GM19467 (cell line): ENCODE measurements around the gene METTL26.

Source experiments
- ATAC-seq: cut with Tn5 transposase; IDR thresholded peaks from one replicate; pipeline ENCODE4 v1.9.1; 2021; ENCODE audit warnings: mild to moderate bottlenecking, moderate library complexity; ENCODE audit not compliant: unreplicated experiment

The METTL26 gene

DNA sequence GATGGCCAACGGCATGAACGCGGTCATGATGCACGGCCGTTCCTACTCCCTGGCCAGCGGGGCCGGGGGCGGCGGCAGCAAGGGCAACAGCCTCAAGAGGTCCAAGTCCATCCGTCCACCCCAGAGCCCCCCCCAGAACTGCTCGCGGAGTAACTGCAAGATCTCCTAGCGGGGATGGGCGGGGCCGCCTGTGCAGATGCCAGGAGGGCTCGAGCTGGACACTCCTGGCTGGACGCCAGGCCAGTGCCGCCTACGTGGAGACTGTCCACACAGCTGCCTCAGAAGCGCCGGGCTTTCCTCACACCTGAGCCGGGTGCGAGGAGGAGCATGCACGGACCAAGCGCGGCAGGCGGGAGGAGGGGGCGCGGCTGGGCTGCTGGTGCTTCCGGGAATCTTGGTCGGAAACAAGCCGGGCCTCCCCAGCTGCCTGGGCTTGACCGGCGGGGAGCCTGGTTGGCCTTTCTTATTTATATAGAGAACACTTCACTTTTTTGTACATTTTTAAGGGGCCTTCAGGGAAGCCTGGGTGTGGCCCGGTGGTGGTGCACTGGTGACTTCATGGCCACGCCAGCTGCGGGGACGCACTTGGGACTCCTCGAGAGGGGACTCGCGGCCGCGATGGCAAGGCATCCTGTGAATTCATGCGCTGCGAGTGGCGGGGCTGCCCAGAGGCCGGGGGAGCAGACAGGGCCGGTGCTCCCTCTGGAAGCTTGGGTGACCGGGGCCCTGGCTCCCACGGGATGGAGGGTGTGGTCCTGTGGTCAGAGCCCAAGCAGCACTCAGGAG, 8.5 kb downstream of the METTL26 start:
- ATAC-seq, result no peak

DNA sequence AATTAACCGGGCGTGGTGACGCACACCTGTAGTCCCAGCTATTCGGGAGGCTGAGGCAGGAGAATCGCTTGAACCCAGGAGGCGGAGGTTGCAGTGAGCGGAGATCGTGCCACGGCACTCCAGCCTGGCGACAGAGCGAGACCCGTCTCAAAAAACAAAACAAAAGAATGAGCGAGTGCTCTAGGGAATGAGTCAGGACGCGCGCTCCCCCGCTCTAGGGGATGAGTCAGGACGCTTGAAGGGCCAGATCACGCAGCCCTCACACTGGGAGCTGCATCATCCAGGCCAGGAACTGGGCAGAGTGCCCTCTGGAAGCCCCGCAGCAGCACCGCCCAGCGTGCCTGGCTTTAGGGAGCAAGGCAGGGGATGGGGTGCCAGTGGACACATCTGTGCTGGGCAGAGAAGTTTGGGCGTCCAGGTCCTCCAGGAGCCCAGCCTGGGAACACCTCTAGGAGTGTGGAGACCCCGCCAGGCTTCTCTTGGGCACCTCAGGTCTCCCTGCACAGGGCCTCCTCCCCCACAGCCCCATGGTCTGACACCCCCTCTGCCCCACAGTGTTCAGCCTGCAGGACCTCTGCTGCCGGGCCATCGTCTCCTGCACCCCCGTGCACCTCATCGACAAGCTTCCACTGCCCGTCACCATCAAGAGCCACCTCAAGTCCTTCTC, 9.2 kb downstream of the METTL26 start:
- no peak for ATAC-seq

DNA sequence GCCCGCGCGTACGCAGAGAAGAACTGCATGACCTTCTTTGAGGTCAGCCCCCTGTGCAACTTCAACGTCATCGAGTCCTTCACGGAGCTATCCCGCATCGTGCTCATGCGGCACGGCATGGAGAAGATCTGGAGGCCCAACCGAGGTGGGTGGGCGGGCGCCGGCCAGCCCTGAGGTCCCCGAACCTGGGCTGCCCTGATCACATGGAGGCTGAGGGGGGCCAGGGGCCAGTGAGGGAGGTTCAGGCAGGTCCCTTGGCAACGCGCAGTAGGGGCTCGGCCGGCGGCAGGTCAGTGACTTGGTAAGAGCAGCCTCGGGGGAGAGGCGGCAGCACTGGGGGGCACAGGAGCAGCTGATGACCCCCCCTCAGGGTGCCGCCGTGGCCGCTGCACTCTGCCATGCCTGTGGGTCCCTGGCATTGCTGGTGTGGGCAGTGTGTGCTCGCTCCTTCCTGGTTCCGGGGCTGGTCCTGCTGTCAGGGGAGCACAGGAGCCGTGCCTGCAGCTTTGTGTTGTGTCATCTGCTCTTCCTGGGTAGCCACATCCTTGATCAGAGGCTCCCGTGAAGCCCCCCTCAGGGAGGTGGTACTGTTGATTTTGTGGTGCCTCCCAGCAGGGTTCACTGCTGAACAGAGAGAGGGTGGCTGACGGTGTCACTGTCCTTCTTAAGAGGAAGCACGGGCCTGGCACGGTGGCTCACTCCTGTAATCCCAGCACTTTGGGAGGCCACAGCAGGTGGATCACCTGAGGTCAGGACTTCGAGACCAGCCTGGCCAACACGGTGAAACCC, 9.9 kb downstream of the METTL26 start:
- no peak for ATAC-seq

DNA sequence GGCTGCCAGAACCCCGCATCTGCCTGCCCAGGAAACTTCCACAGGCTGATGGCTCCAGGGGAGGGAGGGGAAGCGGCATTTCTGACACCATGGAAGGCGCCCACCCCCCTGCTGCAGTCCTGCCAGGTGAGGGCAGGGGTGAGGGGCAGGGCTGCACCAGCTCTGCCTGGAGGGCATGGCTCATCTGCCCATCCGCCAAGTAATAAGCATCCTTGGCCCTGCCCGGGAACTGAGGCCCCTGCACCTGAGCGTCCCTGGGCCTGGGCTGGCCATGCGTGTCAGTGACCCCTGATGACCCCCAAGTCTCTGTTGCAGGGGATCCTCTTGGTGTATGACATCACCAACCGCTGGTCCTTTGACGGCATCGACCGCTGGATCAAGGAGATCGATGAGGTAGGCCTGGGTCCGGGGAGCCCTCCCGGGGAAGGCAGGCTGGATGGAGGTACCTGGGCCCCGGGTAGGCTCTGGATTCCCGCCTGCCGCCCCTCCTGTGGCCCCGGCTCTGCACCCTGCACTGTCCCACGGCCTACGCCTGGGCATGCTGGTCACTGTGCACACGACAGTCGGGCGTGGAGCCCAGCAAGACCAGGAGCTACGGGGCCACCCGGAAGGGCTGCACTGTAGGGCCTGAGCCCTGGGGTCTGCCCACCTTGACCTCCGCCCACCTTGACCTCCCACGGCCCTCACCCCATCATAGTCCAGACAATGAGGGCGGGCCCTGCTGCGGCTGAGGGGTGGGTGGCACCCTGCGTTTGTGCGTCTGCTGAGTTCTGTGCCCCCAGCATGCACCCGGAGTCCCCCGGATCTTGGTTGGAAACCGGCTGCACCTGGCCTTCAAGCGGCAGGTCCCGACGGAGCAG, 10.8 kb downstream of the METTL26 start:
- no peak for ATAC-seq

DNA sequence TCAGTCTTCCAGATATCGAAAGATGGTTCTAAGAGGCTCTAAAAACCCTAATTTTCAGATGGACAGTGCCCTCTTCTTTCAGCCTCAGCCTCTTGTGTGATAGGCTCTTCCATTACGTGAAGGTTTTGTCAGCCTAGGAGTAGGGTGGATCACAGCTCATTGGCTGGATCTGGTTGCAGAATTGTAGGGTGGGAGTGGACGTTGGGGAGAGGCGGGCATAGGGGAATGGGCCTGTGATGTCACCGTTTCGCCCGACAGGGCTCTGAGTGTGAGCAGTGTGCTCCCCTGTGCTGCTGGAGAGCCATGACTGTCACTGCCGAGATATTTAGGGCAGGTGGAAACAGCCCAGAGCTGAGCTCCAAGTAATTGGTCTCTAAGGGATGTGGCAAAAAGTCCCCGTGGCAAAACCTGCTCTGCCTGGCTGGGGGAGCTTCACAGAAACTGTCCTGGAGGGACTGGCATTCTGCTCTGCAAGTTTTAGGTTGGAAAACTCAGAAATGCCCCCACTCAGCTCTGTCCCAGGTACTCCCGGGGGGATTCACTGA, 11.5 kb downstream of the METTL26 start:
- no peak for ATAC-seq

DNA sequence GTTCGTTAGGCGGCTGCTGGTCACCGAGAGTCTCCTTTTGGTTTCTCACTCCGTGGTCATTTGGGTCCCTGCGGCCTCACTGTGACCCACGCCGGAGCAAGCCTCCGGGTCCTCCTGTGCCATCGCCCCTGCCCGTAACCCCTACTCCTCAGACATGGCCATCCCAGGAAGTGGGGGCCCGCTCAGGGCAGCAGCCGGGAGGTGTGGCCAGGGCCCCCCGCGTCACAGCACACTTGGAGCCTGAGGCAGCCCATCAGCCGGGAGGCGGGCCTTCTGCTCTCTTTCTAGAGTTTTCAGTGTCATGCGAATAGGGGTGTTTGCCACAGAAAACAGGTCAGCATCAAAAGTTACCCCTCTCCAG, 13.2 kb downstream of the METTL26 start:
- ATAC-seq, result no peak

DNA sequence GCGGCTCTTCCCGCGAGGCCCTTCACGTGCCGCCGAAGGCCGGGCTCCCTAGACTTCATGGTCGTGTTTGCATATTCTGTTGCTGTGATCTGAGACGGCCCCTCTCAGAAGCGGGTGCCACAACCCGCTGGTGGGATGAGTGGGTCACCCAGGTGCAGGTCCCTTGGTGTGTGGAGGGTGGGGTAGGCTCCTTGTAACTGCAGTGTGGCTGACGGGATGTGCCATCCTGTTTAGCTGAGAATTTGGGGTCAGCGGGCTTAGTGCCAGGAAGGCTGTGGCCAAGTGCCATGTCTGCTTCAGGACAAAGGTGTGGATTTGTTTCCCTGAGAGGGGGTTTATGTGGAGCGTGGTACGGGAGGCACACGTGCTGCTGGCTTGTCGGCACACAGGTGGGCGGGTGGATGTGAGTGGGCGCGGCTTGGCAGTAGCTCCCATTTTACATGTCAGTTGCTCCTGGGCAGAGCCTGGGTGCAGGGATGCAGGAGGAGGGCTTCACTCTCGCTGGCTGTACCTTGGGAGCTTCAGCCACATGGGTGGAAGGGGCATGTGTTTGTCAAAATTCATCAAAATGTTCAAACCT, 14.5 kb downstream of the METTL26 start:
- ATAC-seq, result no peak

DNA sequence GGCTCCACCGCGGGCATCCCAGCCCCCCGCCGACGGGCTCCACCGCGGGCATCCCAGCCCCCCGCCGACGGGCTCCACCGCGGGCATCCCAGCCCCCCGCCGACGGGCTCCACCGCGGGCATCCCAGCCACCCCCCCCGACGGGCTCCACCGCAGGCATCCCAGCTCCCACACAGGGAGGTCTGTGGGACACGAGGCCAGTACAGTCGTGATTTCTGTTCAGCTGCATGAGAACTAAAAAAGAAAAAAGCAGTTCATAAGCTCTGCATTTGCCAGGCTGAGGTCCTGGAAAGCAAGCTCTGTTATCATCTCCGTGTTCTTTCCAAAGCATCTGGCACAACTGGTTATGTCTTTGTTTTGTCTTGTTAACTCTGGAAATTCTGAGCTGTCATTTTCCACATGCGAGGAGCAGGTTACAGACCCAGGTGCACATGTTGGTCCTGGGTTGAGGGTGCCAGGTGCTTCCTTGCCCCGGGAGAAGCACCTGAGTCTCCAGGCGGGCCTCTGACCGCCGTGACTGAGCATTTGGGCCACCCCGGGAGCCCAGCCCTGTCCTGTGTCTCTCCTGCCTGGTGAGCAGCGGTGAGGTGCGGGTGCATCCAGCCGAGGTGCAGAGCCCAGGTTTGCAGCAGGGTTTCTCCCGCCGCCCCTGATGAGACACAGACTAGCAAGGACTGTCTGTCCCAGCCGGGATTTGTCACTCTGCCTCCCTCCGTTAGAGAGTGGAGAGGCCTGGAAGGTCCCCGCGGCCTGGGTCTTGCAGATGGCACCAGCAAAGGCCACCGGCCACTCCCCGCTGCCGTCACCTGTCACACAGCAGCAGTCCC, 15.2 kb downstream of the METTL26 start:
- no peak for ATAC-seq

DNA sequence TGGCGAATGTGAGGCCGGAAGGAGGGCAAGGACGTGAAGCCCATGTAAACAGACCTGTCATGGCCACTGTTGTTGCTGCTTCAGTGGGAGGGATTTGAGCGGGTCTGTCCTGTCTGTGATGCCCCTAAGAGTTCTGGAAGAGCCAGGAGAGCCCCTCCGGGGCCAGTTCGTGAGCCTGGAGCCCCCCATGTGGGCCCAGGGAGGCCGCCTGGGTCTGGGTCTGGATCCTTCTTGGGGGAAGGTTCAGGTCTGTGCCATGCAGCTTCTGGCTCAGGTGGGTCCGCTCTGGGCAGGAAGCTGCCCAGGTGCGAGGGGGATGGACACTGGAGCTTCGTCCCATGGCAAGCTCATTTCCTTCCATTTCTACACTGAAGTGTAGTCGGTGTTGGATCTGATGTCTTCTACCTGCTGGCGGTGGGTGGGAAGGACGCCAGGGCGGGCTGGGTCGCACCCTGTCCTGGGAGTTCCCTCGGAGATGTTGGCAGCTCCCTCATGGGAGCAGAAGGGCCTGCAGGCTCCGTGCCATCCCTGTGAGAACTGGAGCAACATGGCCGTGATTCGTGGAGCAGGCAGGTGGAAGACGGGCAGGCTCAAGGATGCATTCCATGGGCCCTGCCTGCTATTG, 16.5 kb downstream of the METTL26 start:
- ATAC-seq, result no peak

DNA sequence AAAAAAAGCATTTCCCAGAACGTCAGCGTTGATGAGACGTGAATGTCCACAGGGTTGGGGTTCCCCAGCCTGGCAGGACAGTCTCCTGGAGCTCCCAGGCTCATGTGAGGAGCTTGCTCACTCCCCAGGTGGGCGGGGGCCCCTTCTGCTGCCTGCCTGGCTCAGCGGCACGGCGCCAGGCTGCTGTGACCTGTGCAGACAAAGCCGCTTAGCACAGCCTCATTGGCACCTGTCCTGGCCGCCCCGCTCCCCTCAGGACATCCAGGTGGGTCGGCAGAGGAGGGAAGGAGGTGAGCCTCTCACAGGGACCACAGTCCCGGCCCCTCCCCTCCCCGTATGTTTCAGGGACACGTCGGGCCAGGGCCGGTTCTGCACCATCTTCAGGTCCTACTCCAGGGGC, 18.2 kb downstream of the METTL26 start:
- ATAC-seq, result no peak

DNA sequence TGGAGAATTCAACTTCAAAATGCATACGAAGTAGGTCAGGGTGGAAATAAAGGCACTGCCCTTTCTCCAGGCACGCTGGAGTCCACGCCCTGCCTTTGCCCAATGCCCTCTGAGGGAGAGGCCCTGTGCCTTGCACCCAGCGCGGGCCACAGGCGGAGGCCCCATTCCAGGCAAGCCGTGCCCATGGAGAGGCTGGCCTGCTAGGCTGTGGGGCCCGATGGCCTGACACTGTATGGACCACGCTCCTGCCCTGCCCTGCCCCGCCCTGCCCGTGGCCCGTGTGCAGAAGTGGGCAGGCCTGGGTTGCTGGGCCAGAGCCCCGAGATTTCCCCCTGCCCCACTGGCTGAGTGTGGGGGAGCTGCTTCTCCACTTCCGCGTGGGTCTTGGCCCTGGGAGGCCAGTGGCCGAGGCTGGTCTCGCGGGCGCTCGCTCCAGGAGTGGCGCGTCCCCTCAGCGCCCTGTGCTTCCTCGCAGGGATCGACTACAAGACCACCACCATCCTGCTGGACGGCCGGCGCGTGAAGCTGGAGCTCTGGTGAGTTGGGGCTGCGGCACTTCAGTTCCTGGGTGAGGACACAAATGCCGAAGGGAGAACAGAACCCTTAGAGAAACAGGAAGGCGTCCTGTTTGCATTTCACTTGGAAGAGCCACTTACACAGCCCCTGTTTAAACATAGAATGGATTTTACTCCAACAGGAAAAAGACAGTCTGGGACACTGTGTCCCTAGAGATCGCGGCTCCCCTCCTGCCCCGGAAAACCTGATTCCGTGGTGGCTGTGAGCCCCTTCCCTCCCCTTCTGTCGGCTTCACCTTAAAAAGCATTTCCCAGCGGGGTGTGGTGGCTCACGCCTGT, 19.1 kb downstream of the METTL26 start:
- no peak for ATAC-seq

DNA sequence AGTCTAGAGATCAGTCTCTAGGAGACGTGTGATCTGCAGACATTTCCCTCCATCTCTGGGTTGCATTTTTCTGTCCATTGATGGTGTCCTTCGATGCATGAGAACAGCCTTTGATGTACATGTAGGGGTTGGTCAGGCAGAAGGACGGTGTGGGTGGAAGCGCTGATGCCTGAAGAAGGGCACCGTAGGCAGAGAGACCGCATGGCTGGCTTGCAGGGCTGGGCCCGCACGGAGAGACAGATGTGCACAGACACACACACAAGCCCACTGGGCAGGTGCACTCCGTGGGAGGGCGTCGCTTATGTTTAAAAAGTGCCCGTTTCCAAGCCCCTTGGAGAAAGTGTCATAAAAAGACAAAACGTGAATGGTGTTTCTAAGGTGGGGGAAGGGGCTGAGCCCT, 21.0 kb downstream of the METTL26 start:
- no peak for ATAC-seq

DNA sequence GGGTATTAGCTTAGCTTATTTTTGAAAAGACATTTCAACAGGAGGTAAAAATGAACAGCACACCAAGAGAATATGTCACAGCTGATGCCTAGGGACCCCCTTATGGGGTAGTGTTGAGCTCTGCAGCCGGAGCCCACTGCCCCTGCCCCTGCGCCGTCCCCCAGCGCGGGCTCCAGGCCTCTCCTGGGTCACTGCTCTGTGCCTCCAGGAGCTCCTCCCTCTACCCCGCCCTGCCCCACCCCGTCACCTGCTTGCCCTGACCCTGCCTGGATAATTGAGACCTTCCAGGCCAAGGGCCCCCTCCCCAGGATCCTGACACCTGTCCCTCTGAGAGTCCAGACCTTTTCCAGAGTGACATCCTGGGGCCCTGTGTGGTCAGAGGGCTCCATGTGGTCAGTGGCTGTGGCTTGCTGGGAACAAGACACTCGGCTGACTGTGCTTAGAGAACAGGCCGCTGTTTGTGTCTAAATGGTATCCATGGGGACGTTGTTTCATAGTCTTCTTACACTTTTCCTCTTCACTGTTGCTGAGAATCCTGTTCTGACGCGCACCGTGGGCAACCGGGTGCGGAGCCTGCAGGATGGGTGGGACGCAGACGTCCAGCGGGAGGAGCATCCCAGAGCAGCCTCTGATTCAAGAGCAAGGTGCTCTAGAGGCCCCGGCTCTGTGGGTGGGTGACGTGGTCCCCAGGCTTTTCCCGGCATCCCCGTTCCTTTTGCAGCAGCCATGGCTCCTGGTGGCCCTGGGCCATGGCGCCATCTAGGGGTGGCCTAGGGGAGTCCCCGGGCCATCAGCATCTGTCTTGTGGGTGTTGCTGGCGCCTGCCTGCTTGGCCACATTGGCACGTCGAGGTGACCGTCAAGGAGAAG, 25.4 kb downstream of the METTL26 start:
- no peak for ATAC-seq

DNA sequence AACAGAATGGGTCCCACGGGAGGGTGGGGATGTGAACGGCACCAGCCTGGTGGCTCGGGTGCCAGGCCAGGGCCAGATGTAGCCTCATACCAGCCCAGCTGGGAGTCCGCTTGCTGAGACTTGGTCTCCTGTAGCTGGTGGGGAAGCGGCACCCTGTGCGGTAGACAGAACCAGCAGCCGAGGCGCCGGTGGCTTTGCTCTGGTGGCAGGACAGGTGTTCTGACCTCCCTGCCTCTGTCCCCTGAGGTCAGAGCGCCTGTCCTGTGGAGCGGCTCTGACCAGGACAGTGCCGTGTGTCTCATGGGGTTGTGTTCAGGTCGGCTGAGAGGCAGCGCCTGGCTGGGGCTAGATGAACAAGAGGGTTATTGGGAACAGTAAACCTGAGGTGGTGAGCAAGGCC, 26.1 kb downstream of the METTL26 start:
- ATAC-seq, result no peak

DNA sequence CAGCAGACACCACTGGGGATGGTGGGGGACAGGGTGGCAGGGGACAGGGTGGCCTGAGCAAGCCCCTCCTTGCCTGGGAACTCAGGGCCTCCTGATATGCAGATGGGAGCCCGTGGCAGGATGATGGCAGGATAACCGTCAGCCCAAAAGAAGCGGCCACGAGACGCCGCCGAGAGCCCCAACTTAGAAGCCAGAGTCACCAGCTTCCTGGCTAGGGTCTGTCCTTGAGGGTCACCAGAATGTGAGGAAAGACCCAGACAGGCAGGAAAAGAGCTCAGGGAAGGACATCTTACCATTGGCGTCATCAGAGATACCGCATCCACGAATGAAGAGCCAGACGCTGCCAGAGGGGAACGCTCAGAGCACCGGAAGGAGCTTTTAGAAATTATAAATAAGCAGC, 26.8 kb downstream of the METTL26 start:
- ATAC-seq, result no peak

DNA sequence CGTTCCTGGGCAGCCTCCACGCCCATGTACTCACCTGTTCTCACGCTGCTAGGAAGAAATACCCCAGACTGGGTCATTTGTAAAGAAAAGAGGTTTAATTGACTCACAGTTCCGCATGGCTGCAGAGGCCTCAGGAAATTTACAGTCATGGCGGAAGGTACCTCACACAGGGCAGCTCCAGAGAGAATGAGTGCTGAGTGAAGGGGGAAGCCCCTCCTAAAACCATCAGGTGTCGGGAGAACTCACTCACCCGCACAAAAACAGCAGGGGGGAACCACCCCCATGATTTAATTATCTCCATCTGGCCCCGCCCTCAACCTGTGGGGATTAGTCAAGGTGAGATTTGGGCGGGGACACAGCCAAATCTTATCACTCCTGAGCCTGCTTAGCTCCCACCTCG, 28.1 kb downstream of the METTL26 start:
- ATAC-seq, result no peak

DNA sequence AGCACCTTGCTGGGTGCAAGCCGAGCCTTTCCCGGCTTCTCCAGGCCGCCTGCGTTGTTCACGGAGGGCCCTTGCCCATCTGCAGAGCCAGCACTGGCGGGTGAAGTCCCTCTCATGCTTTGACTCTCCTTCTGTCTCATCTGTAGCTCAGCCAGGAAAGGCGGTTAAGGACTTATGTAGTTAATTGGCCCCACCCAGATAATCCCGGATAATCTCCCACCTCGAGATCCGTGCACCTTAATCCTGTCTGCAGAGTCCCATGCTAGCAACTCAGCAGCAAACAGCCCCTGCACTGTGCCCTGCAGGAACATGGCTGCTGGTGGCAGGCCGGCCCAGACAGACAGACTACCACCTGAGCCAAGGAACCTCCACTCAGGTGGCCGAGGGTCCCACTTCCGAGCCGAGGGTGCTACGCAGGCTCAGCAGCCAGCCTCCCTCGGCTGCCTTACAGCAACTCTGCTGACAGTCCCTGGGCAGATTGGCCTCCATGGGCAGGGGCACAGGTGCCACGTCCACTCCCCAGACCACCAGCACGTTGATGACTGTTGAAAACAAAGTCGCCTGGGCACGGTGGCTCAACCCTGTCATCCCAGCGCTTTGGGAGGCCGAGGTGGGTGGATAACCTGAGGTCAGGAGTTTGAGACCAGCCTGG, 29.3 kb downstream of the METTL26 start:
- no peak for ATAC-seq
